Fibroblast of gingiva (primary cell): ENCODE data around the gene APBA3.

Source experiments
- DNase-seq: peaks from one replicate; pipeline ENCODE4 v3.0.0-alpha.2; 2011; ENCODE audit warnings: low read depth

APBA3 gene

GRCh38 chr19:3716147-3716668 is 45.3 kb downstream of the APBA3 start:
- DNase-seq: no peak

- DNase-seq: no peak
These were observed 48.6 kb downstream of the APBA3 start for GRCh38 chr19:3712663-3713611.

- no peak for DNase-seq
These were observed 51.2 kb downstream of the APBA3 start for GRCh38 chr19:3710265-3710812.

GRCh38 chr19:3708207-3708931 is 53.1 kb downstream of the APBA3 start, which contains the start of gene TJP3:
TSS of gene TJP3 (plus strand) at chr19:3708384. CDS start at chr19:3728433, 20,049 bp downstream.
- no peak for DNase-seq

DNA sequence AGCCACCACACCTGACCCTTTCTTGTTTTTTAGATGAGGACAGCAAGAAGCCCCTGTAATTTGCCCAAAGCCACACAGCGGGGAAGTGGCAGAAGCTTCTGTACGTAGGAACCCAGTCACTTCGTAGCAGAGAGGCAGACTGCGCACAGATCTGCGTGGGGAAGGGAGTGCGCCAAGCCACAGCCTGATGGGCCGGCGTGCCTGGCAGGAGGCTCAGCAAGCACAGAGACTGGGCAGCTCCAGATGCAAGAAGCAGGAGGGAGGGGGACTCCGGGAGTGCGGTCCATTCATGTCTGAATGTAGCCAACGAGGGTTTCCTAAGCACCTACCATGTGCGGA is 53.7 kb downstream of the APBA3 start:
- no peak for DNase-seq

DNA sequence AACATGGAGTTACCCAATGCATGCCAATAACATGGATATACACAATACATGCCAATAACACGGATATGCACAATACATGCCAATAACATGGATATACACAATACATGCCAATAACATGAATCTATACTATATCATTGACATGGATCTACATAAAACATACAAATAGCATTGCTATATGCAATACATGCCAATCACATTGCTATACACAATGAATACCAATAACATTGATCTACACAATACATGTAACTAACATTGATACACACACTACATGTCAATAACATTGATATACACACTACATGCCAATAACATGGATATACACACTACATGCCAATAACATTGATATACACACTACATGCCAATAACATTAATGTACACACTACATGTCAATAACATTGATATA is 60.3 kb downstream of the APBA3 start:
- DNase-seq: no peak
